Hematopoietic multipotent progenitor cell treated with erythropoietin and hydrocortisone succinate and interleukin-3 and kit ligand, for 4 days (in vitro differentiated cells): Measurements from ENCODE around the gene NDUFB4.

Experiments
- DNase-seq: peaks from one replicate; pipeline ENCODE4 v3.0.0-alpha.2; 2015

The NDUFB4 gene

GRCh38 chr3:120640231-120640630, 44.1 kb downstream of the NDUFB4 start:
- no peak for DNase-seq

- DNase-seq: no peak
These were observed 45.6 kb downstream of the NDUFB4 start for GRCh38 chr3:120641696-120642246.

GRCh38 chr3:120642368-120642948, 46.3 kb downstream of the NDUFB4 start:
- DNase-seq: peak; percentile 93

DNA sequence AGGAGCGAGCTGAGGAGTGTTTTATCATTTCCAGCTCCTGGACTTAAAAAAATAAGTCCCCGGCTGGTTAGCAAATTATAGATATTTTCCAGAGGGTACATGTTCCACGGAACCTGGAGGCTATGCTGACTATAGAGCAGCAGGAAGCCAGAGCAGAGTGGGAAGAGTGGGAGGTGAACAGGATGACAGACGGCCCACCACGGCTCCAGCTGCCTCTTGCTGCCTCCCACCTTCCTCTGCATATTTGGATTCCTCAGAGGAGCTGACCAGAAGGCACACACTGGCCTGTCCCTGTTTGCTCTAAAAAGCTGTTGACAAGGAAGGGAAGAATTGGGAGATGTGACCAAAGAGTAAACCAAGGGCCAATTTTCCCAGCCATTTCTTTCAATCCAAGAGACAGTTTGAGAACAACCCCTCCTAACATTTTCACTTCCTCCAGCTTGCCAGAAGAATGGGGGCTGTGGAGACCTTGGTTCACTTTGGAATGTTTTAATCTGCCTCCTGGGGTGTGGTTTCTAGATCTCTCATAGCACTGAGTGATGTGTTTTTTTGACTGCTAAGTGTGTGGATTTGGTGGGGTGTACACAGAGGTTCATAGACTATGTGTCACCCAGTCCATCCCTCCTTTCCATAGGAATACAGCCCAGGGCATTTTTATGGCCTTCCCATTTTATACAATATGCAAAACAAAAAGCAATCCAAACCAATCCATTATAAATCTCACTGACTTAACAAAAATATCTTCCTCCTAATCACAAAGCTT, 49.1 kb downstream of the NDUFB4 start:
- no peak for DNase-seq

- DNase-seq: peak; percentile 50
These were observed 50.8 kb downstream of the NDUFB4 start for GRCh38 chr3:120646771-120647432.

DNA sequence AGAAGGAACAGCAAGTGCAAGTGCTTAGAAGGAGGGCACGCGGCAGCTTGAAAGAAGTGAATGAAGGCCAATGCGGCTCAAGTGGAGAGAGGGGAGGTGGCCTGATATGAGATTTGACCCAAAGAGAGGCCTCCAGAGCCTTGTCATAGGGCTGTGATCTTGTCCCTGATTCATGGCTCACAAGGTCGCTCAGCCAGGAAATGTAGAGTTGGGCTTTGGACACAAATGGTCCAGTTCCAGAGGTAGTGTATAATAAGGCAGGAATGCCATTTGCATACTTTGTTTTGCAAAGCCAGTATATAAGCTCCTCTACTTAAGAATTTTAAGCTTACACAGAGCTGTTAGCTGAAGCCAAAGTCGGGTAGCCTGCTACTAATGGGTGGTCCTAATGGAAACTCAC, 52.2 kb downstream of the NDUFB4 start:
- no peak for DNase-seq

- DNase-seq: no peak
These were observed 53.7 kb downstream of the NDUFB4 start for GRCh38 chr3:120649830-120650233.

GRCh38 chr3:120650311-120650710, 54.2 kb downstream of the NDUFB4 start:
- no peak for DNase-seq
